Measurements from ENCODE around the gene NFYC.

Gene NFYC

DNA sequence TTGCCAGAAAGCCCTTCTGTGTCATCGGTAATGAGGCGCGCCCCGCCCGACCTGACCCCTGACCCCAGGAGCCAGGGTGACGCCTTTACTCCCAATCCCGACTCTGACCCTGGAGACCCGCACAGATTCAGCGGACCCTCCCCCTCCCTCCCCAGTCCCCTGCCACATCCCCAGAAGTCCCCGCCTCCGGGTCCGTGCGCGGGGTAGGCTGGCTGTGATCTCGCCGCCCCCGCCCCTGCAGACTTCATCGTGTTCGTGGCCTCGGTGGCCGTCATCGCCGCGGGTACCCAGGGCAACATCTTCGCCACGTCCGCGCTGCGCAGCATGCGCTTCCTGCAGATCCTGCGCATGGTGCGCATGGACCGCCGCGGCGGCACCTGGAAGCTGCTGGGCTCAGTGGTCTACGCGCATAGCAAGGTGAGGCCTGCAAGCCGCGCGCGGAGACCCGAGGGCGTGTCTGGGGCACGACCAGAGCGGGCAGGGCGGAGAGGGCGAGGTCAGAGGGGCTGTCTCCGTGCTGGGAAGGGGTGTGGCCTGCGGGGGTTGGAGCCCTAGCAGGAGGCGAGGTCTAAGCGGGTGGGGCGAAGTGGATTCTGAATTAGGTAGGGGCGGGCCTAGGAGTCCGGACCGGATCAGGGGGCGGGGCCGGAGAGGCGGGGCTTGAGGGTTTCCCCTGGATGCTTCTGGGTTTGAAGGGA lies 126.9 kb downstream of the NFYC start:
- peak overlapping the region; percentile 57 for H3K4me3 ChIP-seq (ENCODE audit: low read depth, low read length)

DNA sequence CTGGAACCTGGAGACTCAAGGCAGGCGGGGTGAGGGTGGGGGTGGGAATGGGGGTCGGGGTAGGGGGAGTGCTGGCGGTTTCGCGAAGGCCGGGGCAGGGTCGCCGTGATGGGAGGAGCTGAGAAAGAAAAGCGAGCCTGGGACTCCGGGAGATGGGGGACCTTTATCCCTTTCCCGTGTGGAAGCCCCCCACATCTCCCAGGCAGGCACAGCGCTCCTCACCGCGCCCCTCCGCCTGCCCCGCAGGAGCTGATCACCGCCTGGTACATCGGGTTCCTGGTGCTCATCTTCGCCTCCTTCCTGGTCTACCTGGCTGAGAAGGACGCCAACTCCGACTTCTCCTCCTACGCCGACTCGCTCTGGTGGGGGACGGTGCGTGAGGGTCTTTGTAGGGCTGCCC lies 127.6 kb downstream of the NFYC start:
- H3K4me3 ChIP-seq (ENCODE audit: low read depth, low read length): peak overlapping the region; percentile 17

DNA sequence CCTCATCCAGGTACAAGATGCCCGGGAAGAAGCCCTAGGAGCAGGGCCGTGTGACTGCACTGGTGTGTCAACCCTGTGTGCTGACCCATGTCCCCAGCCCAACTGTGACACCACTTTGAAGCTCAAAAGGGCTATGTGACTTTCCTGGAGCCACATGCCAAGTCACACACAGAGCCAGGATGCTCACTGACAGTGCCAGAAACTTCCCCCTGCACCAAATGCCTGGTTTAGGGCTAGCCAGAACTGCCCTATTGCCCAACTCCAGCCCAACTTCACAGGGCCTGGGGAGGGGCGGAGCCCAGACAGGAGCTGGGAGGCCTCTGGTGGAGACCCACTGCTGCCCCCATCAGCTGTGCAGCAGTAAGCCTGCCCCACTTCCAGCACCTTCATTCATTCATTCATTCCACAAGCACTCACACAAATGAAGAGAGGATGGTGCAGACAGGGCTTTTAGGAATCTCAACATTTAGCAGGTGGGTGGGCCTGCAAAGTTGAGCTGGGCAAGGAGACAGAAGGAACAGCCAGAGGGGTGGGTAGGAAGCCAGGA lies 128.8 kb downstream of the NFYC start:
- no peak overlapping the region for H3K4me3 ChIP-seq (ENCODE audit: low read depth, low read length)

Data from iPS-11a (cell line).